ENCODE measurements around the gene FGFBP3.

GRCh38 chr10:91910467-91910866, 1.2 kb upstream of the FGFBP3 start:
- no peak for TF ChIP-seq GATA2 (IDR thresholded peaks at IDR 0.05; ENCODE audit: low read depth, low read length)
- TF ChIP-seq GATA3 (IDR thresholded peaks at IDR 0.05; ENCODE audit: low read depth, low read length): no peak

Data from SH-SY5Y (cell line).